ENCODE data around the gene ADA.
"Not testable (repeated sequence)": the region's sequence is repeated elsewhere in the genome, so short reads cannot be mapped to it uniquely, and the experiment has no call there.

The ADA gene

GRCh38 chr20:44651684-44652423 is at the start of gene ADA:
ADA (minus strand) TSS chr20:44651699; CDS start chr20:44651607, 92 bp downstream.
- DNase-seq = peak; percentile 64

- DNase-seq = no peak
Observed at GRCh38 chr20:44700306-44700705, 48.8 kb upstream of the ADA start.

- no peak for DNase-seq
Observed at GRCh38 chr20:44698351-44698750, 46.9 kb upstream of the ADA start.

- DNase-seq = not testable (repeated sequence)
Observed at GRCh38 chr20:44697041-44697440, 45.5 kb upstream of the ADA start.

- DNase-seq = no peak
Observed at GRCh38 chr20:44696315-44696714, 44.8 kb upstream of the ADA start.

GRCh38 chr20:44695674-44696300 is 44.3 kb upstream of the ADA start:
- DNase-seq = peak; percentile 57

- no peak for DNase-seq
Observed at GRCh38 chr20:44695295-44695673, 43.8 kb upstream of the ADA start.

GRCh38 chr20:44694159-44694558 is 42.7 kb upstream of the ADA start:
- no peak for DNase-seq

- no peak for DNase-seq
Observed at GRCh38 chr20:44693627-44694026, 42.1 kb upstream of the ADA start.

GRCh38 chr20:44692932-44693480 is 41.5 kb upstream of the ADA start:
- DNase-seq = peak; percentile 99

- DNase-seq = no peak
Observed at GRCh38 chr20:44691424-44692423, 40.2 kb upstream of the ADA start.

GRCh38 chr20:44690781-44691423 is 39.4 kb upstream of the ADA start:
- no peak for DNase-seq

GRCh38 chr20:44689809-44690208 is 38.3 kb upstream of the ADA start:
- no peak for DNase-seq

GRCh38 chr20:44688053-44688625 is 36.6 kb upstream of the ADA start:
- no peak for DNase-seq

GRCh38 chr20:44686934-44687333 is 35.4 kb upstream of the ADA start:
- DNase-seq = no peak

GRCh38 chr20:44684047-44684967 is 32.8 kb upstream of the ADA start:
- DNase-seq = no peak

- peak; percentile 52 for DNase-seq
Observed at GRCh38 chr20:44683263-44684046, 32.0 kb upstream of the ADA start.

- DNase-seq = no peak
Observed at GRCh38 chr20:44681796-44682566, 30.5 kb upstream of the ADA start.

GRCh38 chr20:44678990-44679611 is 27.6 kb upstream of the ADA start:
- no peak for DNase-seq

Data from EL (cell line).